HepG2 (cell line): ENCODE data around the gene RAPGEF5. TPM values are rescaled to one million over a fixed set of nuclear protein-coding genes. Genes with fewer than 3 reads are reported as not detected.

ENCODE experiments used
- ATAC-seq: fragments of 200-7000 bp; cut with Tn5 transposase; 3 replicates; pipeline ENCODE4 v1.9.1; 2020; ENCODE audit warnings: mild to moderate bottlenecking, moderate library complexity
- BruUV-seq: library from RNA; stranded (reverse); fragments of 400-500 nt; replicated peaks from 2 replicates; lab custom pipeline; 2021; lab: Mats Ljungman, UMichigan
- CTCF ChIA-PET: fragments of 300-600 bp; formaldehyde crosslinking; extraction: SDS; loops from one replicate; lab custom pipeline; 2021; ENCODE audit warnings: low total read pairs, inconsistent platforms, low intra/inter-chr PET ratio; lab: Yijun Ruan, JAX
- POLR2A ChIA-PET: fragments of 350-600 bp; sonication (Branson Sonifier 250); formaldehyde crosslinking; loops from one replicate; lab custom pipeline; 2020; ENCODE audit warnings: antibody characterized with exemption, inconsistent platforms; lab: Yijun Ruan, JAX
- DNase-seq: peaks from one replicate; pipeline ENCODE4 v3.0.0-alpha.2; 2015; ENCODE audit warnings: low spot score
- FAIRE-seq: peaks from 3 replicates; lab custom pipeline; 2011; peaks lifted over from hg19 to GRCh38; lab: Jason Lieb, UNC
- H2AFZ ChIP-seq: one replicate; pipeline ENCODE4 v1.6.1; 2011; ENCODE audit warnings: low read length, inconsistent platforms
- H3K27ac ChIP-seq: fragments of 300-600 bp; 3 replicates; pipeline ENCODE4 v1.8.0; 2011; ENCODE audit warnings: mixed run types, mild to moderate bottlenecking, mixed read lengths, low read length, inconsistent platforms; ENCODE audit not compliant: insufficient read depth; ENCODE audit errors: extremely low read length
- H3K27me3 ChIP-seq, 2 experiments: fragments of 200-600 bp in 1 of 2; 2 replicates in 1 of 2; 3 replicates in 1 of 2; pipeline versions ENCODE4 v1.6.0 to v1.8.0; 2011; ENCODE audit warnings: low read length in 2 of 2, mild to moderate bottlenecking in 2 of 2, moderate library complexity in 2 of 2, inconsistent platforms in 1 of 2; ENCODE audit not compliant: insufficient read depth in 2 of 2, control insufficient read depth in 1 of 2
- H3K36me3 ChIP-seq, 2 experiments: fragments of 200-600 bp in 1 of 2; replicated peaks in 1 of 2; 2 replicates in 1 of 2; 3 replicates in 1 of 2; pipeline versions ENCODE4 v1.5.1 to v1.8.0; 2011; ENCODE audit warnings: low read length in 2 of 2, inconsistent platforms in 1 of 2; ENCODE audit not compliant: insufficient read depth in 2 of 2, control insufficient read depth in 1 of 2
- H3K4me1 ChIP-seq: 2 replicates; pipeline ENCODE4 v1.5.1; 2012; ENCODE audit warnings: low read length, inconsistent platforms; ENCODE audit not compliant: insufficient read depth
- H3K4me2 ChIP-seq: 2 replicates; pipeline ENCODE4 v1.6.0; 2011; ENCODE audit warnings: low read depth, low read length, inconsistent platforms
- H3K4me3 ChIP-seq, 3 experiments: fragments of 200-600 bp in 1 of 3; sonication (generic), shearing (Covaris generic) in 1 of 3; replicated peaks in 1 of 3; 2 replicates each; pipeline ENCODE4 v1.5.1; 2011 to 2016; ENCODE audit warnings: low read length in 3 of 3, inconsistent platforms in 2 of 3, low read depth in 2 of 3, mild to moderate bottlenecking in 2 of 3, control low read depth in 1 of 3, mixed read lengths in 1 of 3; ENCODE audit not compliant: insufficient read depth in 1 of 3
- H3K79me2 ChIP-seq: one replicate; pipeline ENCODE4 v1.6.1; 2011; ENCODE audit warnings: low read length, inconsistent platforms; ENCODE audit not compliant: insufficient read depth
- H3K9ac ChIP-seq: 2 replicates; pipeline ENCODE4 v1.6.0; 2011; ENCODE audit warnings: mild to moderate bottlenecking, low read depth, low read length, inconsistent platforms; ENCODE audit not compliant: insufficient read depth
- H3K9me3 ChIP-seq: 2 replicates; pipeline ENCODE4 v1.5.1; 2012; ENCODE audit warnings: mild to moderate bottlenecking, low read length
- H4K20me1 ChIP-seq: 2 replicates; pipeline ENCODE4 v1.6.0; 2011; ENCODE audit warnings: inconsistent platforms, mild to moderate bottlenecking, low read length, moderate library complexity; ENCODE audit not compliant: insufficient read depth
- DR1 ChIP-seq: sonication (generic); formaldehyde crosslinking; IDR thresholded peaks from 2 replicates; pipeline ENCODE4 v1.8.0; 2021; ENCODE audit warnings: mild to moderate bottlenecking, missing genetic modification reagents, inconsistent platforms
- GATAD1 ChIP-seq: IDR thresholded peaks from 2 replicates; pipeline ENCODE4 v1.6.1; 2016; ENCODE audit warnings: missing genetic modification reagents, missing compliant biosample characterization
- GLI4 ChIP-seq: sonication (generic); formaldehyde crosslinking; IDR thresholded peaks from 2 replicates; pipeline ENCODE4 v1.5.1; 2020; ENCODE audit warnings: missing genetic modification reagents, mild to moderate bottlenecking, moderate library complexity, borderline replicate concordance
- SMYD3 ChIP-seq: sonication (generic); formaldehyde crosslinking; IDR thresholded peaks from 2 replicates; pipeline ENCODE4 v1.8.1; 2023; ENCODE audit warnings: mild to moderate bottlenecking, missing genetic modification reagents
- SOX13 ChIP-seq, 3 experiments: fragments of 450-650 bp in 1 of 3; sonication (generic) in 1 of 3; formaldehyde crosslinking in 1 of 3; IDR thresholded peaks in 2 of 3; conservative IDR thresholded peaks in 1 of 3; 2 replicates each; pipeline versions ENCODE4 v1.5.0 to v1.6.1; 2016 to 2020; ENCODE audit warnings: antibody characterized with exemption in 1 of 3, mild to moderate bottlenecking in 1 of 3, missing compliant biosample characterization in 1 of 3, missing genetic modification reagents in 1 of 3, moderate library complexity in 1 of 3
- TBX3 ChIP-seq: fragments of 450-650 bp; IDR thresholded peaks from 2 replicates; pipeline ENCODE4 v1.6.1; 2017; ENCODE audit warnings: antibody characterized with exemption, mild to moderate bottlenecking, inconsistent platforms, borderline replicate concordance
- WGBS: methylation state at CpG from one replicate; pipeline ENCODE4 v1.1.6; 2017; ENCODE audit warnings: low lambda C conversion rate; 5-methylcytosine and 5-hydroxymethylcytosine counted together
- in situ Hi-C: cut with HindIII; loops from 2 replicates; pipeline ENCODE4 v1.10.0; 2017; ENCODE audit warnings: low pct_unique_long_range_greater_than_20kb; ENCODE audit not compliant: extremely low pct_ligation_motif_present
- intact Hi-C: fragments of 100-400 bp; cut with micrococcal nuclease; formaldehyde crosslinking; loops from one replicate; pipeline ENCODE4 v1.10.0; 2022; ENCODE audit not compliant: unreplicated experiment
- polyA plus RNA-seq, 8 experiments: library from polyadenylated mRNA; depleted of rRNA in 3 of 8; stranded (reverse) in 7 of 8; unstranded in 1 of 8; fragments of >200 nt; fragmentation: Illumina TruSeq in 4 of 8; extraction: Trizol in 4 of 8; gene quantifications; 2 replicates each; pipeline versions ENCODE4 v1.2.1 to v1.2.3, GENCODE V29; 2011 to 2016; ENCODE audit warnings: low read depth in 4 of 8, missing spikeins in 1 of 8, mixed read lengths in 1 of 8; ENCODE audit not compliant: insufficient read depth in 1 of 8
- total RNA-seq, 5 experiments: library from RNA; depleted of rRNA; stranded (reverse); fragments of >200 nt; fragmentation: Illumina TruSeq; extraction: Trizol; gene quantifications; 2 replicates each; pipeline ENCODE4 v1.2.3, GENCODE V29; 2016; ENCODE audit warnings: low read depth in 1 of 5
- TF ChIP-seq, protein P1 (sequence below): sonication (generic); formaldehyde crosslinking; IDR thresholded peaks from 2 replicates; pipeline ENCODE4 v1.9.0; 2022; ENCODE audit warnings: missing genetic modification reagents, mild to moderate bottlenecking, borderline replicate concordance
- TF ChIP-seq, protein P2 (sequence below): sonication (generic); formaldehyde crosslinking; IDR thresholded peaks from 2 replicates; pipeline ENCODE4 v1.4.0; 2020; ENCODE audit warnings: missing genetic modification reagents, borderline replicate concordance
- TF ChIP-seq, protein P3 (sequence below): sonication (generic); formaldehyde crosslinking; IDR thresholded peaks from 2 replicates; pipeline ENCODE4 v1.8.1; 2023; ENCODE audit warnings: missing genetic modification reagents, mild to moderate bottlenecking, borderline replicate concordance
- TF ChIP-seq, protein P4 (sequence below): sonication (generic); formaldehyde crosslinking; IDR thresholded peaks from 2 replicates; pipeline ENCODE4 v1.4.0; 2020; ENCODE audit warnings: mild to moderate bottlenecking, missing genetic modification reagents, borderline replicate concordance
- TF ChIP-seq, protein P5 (sequence below): sonication (generic); formaldehyde crosslinking; IDR thresholded peaks from 2 replicates; pipeline ENCODE4 v1.4.0; 2020; ENCODE audit warnings: missing genetic modification reagents, borderline replicate concordance

The RAPGEF5 gene
- total and polyA plus RNA-seq, 2 of the 13 experiments (the other 11 are each of a cell fraction or from before 2014, with no cell fraction given) = 17.1 to 23.4 TPM

DNA sequence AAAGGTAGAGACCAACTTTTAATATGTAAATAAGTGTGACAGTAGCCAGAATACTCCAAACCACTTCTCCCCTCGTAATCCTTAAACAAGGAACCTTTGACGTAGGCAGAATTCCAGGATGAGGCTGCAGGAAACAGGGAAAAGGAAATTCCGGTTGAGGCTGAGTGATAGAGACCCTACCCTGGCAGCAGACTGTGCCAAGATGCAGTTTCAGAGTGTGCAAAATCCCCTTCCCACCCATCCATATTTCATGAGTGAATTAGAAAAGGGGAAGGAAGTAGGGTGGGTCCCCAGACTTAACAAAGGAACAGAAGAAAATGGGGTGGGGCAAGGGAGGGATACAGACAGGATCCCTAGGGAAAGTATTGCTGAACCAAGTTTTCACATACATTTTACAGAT is 143.0 kb downstream of the RAPGEF5 start (continued):
- TF ChIP-seq, protein P1, sequence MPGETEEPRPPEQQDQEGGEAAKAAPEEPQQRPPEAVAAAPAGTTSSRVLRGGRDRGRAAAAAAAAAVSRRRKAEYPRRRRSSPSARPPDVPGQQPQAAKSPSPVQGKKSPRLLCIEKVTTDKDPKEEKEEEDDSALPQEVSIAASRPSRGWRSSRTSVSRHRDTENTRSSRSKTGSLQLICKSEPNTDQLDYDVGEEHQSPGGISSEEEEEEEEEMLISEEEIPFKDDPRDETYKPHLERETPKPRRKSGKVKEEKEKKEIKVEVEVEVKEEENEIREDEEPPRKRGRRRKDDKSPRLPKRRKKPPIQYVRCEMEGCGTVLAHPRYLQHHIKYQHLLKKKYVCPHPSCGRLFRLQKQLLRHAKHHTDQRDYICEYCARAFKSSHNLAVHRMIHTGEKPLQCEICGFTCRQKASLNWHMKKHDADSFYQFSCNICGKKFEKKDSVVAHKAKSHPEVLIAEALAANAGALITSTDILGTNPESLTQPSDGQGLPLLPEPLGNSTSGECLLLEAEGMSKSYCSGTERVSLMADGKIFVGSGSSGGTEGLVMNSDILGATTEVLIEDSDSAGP (CRISPR knock-in tag) = no peak
- TF ChIP-seq, all 625 proteins: peak for 0

DNA sequence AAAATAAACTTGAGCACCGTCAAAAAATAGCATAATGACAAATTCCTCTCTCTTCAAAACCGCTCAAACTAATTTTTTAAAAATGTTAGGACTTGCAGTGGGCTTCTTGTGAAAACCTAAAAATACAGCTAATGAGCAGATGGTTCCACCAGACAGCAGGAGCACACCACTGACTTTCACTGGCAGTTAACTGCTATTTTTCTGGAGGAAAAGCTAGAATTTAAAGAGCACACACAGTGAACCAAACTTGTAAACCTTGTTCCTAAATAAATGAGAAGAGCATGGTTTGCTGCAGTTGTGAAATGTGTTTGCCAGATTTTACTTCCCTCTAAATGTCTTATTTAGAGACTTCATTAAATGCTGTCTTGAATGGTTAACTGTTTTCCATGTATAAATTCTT is 143.9 kb downstream of the RAPGEF5 start:
- DNase-seq = no peak
- in situ Hi-C loops = no loop called here
- Histone ChIP-seq H3K27me3 (no peaks in the 10 kb centered on the region), H3K4me2 (no peak overlapping the region), H3K9me3 (no peaks in the 10 kb centered on the region), H3K4me3 (no peak overlapping the region), H3K36me3 (peaks cover 11 to 54% of the 10 kb centered on the region in 2 experiments), H3K9ac (no peak overlapping the region), H2AFZ (no peak overlapping the region), H4K20me1 (no peaks in the 10 kb centered on the region), H3K27ac (no peak overlapping the region), H3K4me1 (peaks cover 17% of the 10 kb centered on the region), H3K79me2 (no peaks in the 10 kb centered on the region)
- intact Hi-C loops = no loop called here
- no TSS peak for BruUV-seq
- no peak for ATAC-seq
- ChIA-PET POLR2A (no interaction called here), CTCF (no interaction called here)
- no peak for FAIRE-seq
- 96% methylated on average over 2 of the region's 2 CpGs for WGBS
- TF ChIP-seq, protein P2, sequence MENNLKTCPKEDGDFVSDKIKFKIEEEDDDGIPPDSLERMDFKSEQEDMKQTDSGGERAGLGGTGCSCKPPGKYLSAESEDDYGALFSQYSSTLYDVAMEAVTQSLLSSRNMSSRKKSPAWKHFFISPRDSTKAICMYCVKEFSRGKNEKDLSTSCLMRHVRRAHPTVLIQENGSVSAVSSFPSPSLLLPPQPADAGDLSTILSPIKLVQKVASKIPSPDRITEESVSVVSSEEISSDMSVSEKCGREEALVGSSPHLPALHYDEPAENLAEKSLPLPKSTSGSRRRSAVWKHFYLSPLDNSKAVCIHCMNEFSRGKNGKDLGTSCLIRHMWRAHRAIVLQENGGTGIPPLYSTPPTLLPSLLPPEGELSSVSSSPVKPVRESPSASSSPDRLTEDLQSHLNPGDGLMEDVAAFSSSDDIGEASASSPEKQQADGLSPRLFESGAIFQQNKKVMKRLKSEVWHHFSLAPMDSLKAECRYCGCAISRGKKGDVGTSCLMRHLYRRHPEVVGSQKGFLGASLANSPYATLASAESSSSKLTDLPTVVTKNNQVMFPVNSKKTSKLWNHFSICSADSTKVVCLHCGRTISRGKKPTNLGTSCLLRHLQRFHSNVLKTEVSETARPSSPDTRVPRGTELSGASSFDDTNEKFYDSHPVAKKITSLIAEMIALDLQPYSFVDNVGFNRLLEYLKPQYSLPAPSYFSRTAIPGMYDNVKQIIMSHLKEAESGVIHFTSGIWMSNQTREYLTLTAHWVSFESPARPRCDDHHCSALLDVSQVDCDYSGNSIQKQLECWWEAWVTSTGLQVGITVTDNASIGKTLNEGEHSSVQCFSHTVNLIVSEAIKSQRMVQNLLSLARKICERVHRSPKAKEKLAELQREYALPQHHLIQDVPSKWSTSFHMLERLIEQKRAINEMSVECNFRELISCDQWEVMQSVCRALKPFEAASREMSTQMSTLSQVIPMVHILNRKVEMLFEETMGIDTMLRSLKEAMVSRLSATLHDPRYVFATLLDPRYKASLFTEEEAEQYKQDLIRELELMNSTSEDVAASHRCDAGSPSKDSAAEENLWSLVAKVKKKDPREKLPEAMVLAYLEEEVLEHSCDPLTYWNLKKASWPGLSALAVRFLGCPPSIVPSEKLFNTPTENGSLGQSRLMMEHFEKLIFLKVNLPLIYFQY (CRISPR knock-in tag) = no peak
- TF ChIP-seq SMYD3 (CRISPR knock-in tag) (no peak), DR1 (no peak), GATAD1 (CRISPR knock-in tag) (no peak), GLI4 (CRISPR knock-in tag) (no peak), SOX13 (IDR thresholded peaks at IDR 0.05) (no peak), SOX13 (CRISPR knock-in tag; conservative IDR thresholded peaks at IDR 0.05 in 1 of 2, IDR thresholded peaks at IDR 0.05 in 1 of 2) (no peak), TBX3 (no peak)
- TF ChIP-seq, protein P3, sequence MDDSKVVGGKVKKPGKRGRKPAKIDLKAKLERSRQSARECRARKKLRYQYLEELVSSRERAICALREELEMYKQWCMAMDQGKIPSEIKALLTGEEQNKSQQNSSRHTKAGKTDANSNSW (CRISPR knock-in tag) = no peak
- TF ChIP-seq, protein P4, sequence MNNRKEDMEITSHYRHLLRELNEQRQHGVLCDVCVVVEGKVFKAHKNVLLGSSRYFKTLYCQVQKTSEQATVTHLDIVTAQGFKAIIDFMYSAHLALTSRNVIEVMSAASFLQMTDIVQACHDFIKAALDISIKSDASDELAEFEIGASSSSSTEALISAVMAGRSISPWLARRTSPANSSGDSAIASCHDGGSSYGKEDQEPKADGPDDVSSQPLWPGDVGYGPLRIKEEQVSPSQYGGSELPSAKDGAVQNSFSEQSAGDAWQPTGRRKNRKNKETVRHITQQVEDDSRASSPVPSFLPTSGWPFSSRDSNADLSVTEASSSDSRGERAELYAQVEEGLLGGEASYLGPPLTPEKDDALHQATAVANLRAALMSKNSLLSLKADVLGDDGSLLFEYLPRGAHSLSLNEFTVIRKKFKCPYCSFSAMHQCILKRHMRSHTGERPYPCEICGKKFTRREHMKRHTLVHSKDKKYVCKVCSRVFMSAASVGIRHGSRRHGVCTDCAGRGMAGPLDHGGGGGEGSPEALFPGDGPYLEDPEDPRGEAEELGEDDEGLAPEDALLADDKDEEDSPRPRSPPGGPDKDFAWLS = no peak
- TF ChIP-seq, protein P5, sequence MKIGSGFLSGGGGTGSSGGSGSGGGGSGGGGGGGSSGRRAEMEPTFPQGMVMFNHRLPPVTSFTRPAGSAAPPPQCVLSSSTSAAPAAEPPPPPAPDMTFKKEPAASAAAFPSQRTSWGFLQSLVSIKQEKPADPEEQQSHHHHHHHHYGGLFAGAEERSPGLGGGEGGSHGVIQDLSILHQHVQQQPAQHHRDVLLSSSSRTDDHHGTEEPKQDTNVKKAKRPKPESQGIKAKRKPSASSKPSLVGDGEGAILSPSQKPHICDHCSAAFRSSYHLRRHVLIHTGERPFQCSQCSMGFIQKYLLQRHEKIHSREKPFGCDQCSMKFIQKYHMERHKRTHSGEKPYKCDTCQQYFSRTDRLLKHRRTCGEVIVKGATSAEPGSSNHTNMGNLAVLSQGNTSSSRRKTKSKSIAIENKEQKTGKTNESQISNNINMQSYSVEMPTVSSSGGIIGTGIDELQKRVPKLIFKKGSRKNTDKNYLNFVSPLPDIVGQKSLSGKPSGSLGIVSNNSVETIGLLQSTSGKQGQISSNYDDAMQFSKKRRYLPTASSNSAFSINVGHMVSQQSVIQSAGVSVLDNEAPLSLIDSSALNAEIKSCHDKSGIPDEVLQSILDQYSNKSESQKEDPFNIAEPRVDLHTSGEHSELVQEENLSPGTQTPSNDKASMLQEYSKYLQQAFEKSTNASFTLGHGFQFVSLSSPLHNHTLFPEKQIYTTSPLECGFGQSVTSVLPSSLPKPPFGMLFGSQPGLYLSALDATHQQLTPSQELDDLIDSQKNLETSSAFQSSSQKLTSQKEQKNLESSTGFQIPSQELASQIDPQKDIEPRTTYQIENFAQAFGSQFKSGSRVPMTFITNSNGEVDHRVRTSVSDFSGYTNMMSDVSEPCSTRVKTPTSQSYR (CRISPR knock-in tag) = no peak
